RWPE2 (cell line): ENCODE measurements around the gene ARMC9.

Experiments used
- ATAC-seq: fragments of 200-7000 bp; cut with Tn5 transposase; 3 replicates; pipeline ENCODE4 v1.9.1; 2021; ENCODE audit warnings: low read depth
- DNase-seq: peaks from one replicate; pipeline ENCODE4 v3.0.0-alpha.2; 2020; ENCODE audit warnings: low spot score
- H3K27ac ChIP-seq: fragments of 450-650 bp; 2 replicates; pipeline ENCODE4 v1.5.1; 2017; ENCODE audit warnings: mild to moderate bottlenecking; ENCODE audit not compliant: poor library complexity, severe bottlenecking
- H3K27me3 ChIP-seq: fragments of 250-450 bp; sonication (Bioruptor Pico); 2 replicates; pipeline ENCODE4 v1.5.1; 2021; ENCODE audit warnings: mild to moderate bottlenecking, moderate library complexity; ENCODE audit not compliant: insufficient read depth, poor library complexity, severe bottlenecking
- H3K36me3 ChIP-seq: fragments of 250-450 bp; sonication (Bioruptor Pico); 2 replicates; pipeline ENCODE4 v1.5.1; 2020; ENCODE audit warnings: low read depth, mild to moderate bottlenecking, moderate library complexity
- H3K4me1 ChIP-seq: fragments of 250-450 bp; sonication (Bioruptor Pico); 2 replicates; pipeline ENCODE4 v1.5.1; 2021; ENCODE audit warnings: mild to moderate bottlenecking, moderate library complexity; ENCODE audit not compliant: insufficient read depth, poor library complexity, severe bottlenecking
- H3K4me3 ChIP-seq: fragments of 250-450 bp; sonication (Bioruptor Pico); 2 replicates; pipeline ENCODE4 v1.5.1; 2021; ENCODE audit warnings: mild to moderate bottlenecking, moderate library complexity; ENCODE audit not compliant: severe bottlenecking
- H3K9me3 ChIP-seq: fragments of 250-450 bp; sonication (Bioruptor Pico); 2 replicates; pipeline ENCODE4 v1.5.1; 2021; ENCODE audit warnings: mild to moderate bottlenecking, moderate library complexity; ENCODE audit not compliant: severe bottlenecking
- CTCF ChIP-seq: fragments of 450-650 bp; IDR thresholded peaks from one replicate; pipeline ENCODE4 v1.5.1; 2017; ENCODE audit warnings: mild to moderate bottlenecking, moderate library complexity; ENCODE audit not compliant: poor library complexity, severe bottlenecking

Gene ARMC9

GRCh38 chr2:231383416-231384108, 185.1 kb downstream of the ARMC9 start:
- Histone ChIP-seq H3K4me1 (peaks cover 5% of the 10 kb centered on the region), H3K27ac (no peak overlapping the region), H3K9me3 (no peaks in the 10 kb centered on the region), H3K36me3 (no peaks in the 10 kb centered on the region), H3K4me3 (no peak overlapping the region), H3K27me3 (no peaks in the 10 kb centered on the region)
- ATAC-seq = no peak
- no peak for DNase-seq
- no peak for TF ChIP-seq CTCF

- Histone ChIP-seq H3K9me3 (no peaks in the 10 kb centered on the region), H3K36me3 (no peaks in the 10 kb centered on the region), H3K4me1 (peaks cover 4% of the 10 kb centered on the region), H3K27me3 (no peaks in the 10 kb centered on the region), H3K27ac (no peak overlapping the region), H3K4me3 (no peak overlapping the region)
- no peak for ATAC-seq
- TF ChIP-seq CTCF = no peak
- DNase-seq = no peak
Measured at GRCh38 chr2:231384109-231384435, 185.6 kb downstream of the ARMC9 start.

- no peak for ATAC-seq
- DNase-seq = no peak
- no peak for TF ChIP-seq CTCF
Measured at GRCh38 chr2:231384970-231385369, 186.5 kb downstream of the ARMC9 start.

GRCh38 chr2:231385429-231385828, 187.0 kb downstream of the ARMC9 start:
- H3K27me3 ChIP-seq = no peaks in the 10 kb centered on the region
- no peak overlapping the region for H3K4me3 ChIP-seq
- no peak overlapping the region for H3K27ac ChIP-seq
- no peaks in the 10 kb centered on the region for H3K4me1 ChIP-seq
- no peaks in the 10 kb centered on the region for H3K9me3 ChIP-seq
- TF ChIP-seq CTCF = no peak
- DNase-seq (no peak), ATAC-seq (no peak)
- H3K36me3 ChIP-seq = no peaks in the 10 kb centered on the region

More at GRCh38 chr2:231384970-231385369, 186.5 kb downstream of the ARMC9 start:
- Histone ChIP-seq H3K27me3 (no peaks in the 10 kb centered on the region), H3K4me3 (no peak overlapping the region), H3K4me1 (no peaks in the 10 kb centered on the region), H3K27ac (no peak overlapping the region), H3K9me3 (no peaks in the 10 kb centered on the region), H3K36me3 (no peaks in the 10 kb centered on the region)

- no peak for TF ChIP-seq CTCF
Measured at GRCh38 chr2:231386446-231386845, 188.0 kb downstream of the ARMC9 start.

More at GRCh38 chr2:231386446-231386845, 188.0 kb downstream of the ARMC9 start:
- Histone ChIP-seq H3K4me1 (no peaks in the 10 kb centered on the region), H3K27ac (no peak overlapping the region), H3K4me3 (no peak overlapping the region), H3K27me3 (no peaks in the 10 kb centered on the region), H3K36me3 (no peaks in the 10 kb centered on the region), H3K9me3 (no peaks in the 10 kb centered on the region)
- DNase-seq = no peak
- peak; percentile 30; the same call in 1 of the 3 replicates for ATAC-seq
